Esophagus (tissue), 2 donors: Measurements from ENCODE around the gene PLOD1. TPM values are rescaled to one million over a fixed set of nuclear protein-coding genes. Genes with fewer than 3 reads are reported as not detected.

ENCODE experiments used
- H3K27ac ChIP-seq, 2 donors: one replicate each; pipeline ENCODE4 v1.5.1; 2013; ENCODE audit warnings: low read depth in 2 of 2, mild to moderate bottlenecking in 2 of 2, inconsistent platforms in 1 of 2, low read length in 1 of 2, moderate library complexity in 1 of 2
- H3K27me3 ChIP-seq, 2 donors: one replicate each; pipeline ENCODE4 v1.6.1; 2013; ENCODE audit warnings: low read length in 2 of 2, control low read depth in 1 of 2, mild to moderate bottlenecking in 1 of 2; ENCODE audit not compliant: insufficient read depth in 2 of 2, control insufficient read depth in 1 of 2
- H3K36me3 ChIP-seq, 2 donors: one replicate each; pipeline ENCODE4 v1.6.1; 2013; ENCODE audit warnings: low read length in 1 of 2; ENCODE audit not compliant: control insufficient read depth in 2 of 2, insufficient read depth in 2 of 2
- H3K4me1 ChIP-seq, 2 donors: one replicate each; pipeline ENCODE4 v1.6.1; 2013; ENCODE audit warnings: low read length in 1 of 2; ENCODE audit not compliant: control insufficient read depth in 2 of 2, insufficient read depth in 2 of 2
- H3K4me3 ChIP-seq, 2 donors: one replicate each; pipeline ENCODE4 v1.5.1; 2013; ENCODE audit warnings: low read length in 2 of 2, mild to moderate bottlenecking in 2 of 2, low read depth in 1 of 2, moderate library complexity in 1 of 2
- H3K9me3 ChIP-seq, 2 donors: one replicate each; pipeline ENCODE4 v1.6.1; 2013; ENCODE audit warnings: mild to moderate bottlenecking in 2 of 2, low read depth in 1 of 2, low read length in 1 of 2, moderate library complexity in 1 of 2; ENCODE audit not compliant: control insufficient read depth in 2 of 2, insufficient read depth in 1 of 2
- WGBS, 2 donors: extraction: QIAGEN DNeasy Blood & Tissue Kit; methylation state at CpG; one replicate each; pipeline ENCODE4 v1.1.7; 2013; 5-methylcytosine and 5-hydroxymethylcytosine counted together
- polyA plus RNA-seq, 2 donors: library from polyadenylated mRNA; stranded (reverse); fragments of 200-250 nt; gene quantifications; one replicate each; pipeline ENCODE4 v1.2.3, GENCODE V29; 2013
- donor health status: healthy with polysubstance abuse.
- donor health status: Bipolar disorder and iron deficiency.

The PLOD1 gene
- polyA plus RNA-seq, 2 donors: 17.1 to 18.2 TPM

DNA sequence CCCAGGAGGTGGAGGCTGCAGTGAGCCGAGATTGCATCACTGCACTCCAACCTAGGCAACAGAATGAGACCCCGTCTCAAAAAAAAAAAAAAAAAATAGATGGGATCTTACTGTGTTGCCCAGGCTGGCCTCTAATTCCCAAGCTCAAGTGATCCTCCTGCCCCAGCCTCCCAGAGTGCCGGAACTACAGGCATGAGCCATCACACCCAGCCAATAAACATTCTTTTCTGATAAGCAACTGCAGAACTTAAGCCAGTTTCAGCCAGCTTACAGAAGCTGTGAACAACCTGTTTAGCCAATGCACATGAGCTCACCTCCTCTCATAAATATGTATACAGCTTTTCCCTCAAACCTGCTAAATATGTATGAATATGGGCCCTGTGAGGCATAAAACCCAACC, 81.7 kb downstream of the PLOD1 start:
- Histone ChIP-seq H3K4me3 (no peak overlapping the region), H3K36me3 (peaks cover 13 to 18% of the 10 kb centered on the region in 2 donors), H3K4me1 (peaks cover 2 to 5% of the 10 kb centered on the region in 2 donors), H3K9me3 (no peaks in the 10 kb centered on the region), H3K27me3 (no peaks in the 10 kb centered on the region), H3K27ac (no peak overlapping the region)
- 83 to 93% methylated on average over 2 to 3 of the region's 3 CpGs for WGBS, 2 donors

DNA sequence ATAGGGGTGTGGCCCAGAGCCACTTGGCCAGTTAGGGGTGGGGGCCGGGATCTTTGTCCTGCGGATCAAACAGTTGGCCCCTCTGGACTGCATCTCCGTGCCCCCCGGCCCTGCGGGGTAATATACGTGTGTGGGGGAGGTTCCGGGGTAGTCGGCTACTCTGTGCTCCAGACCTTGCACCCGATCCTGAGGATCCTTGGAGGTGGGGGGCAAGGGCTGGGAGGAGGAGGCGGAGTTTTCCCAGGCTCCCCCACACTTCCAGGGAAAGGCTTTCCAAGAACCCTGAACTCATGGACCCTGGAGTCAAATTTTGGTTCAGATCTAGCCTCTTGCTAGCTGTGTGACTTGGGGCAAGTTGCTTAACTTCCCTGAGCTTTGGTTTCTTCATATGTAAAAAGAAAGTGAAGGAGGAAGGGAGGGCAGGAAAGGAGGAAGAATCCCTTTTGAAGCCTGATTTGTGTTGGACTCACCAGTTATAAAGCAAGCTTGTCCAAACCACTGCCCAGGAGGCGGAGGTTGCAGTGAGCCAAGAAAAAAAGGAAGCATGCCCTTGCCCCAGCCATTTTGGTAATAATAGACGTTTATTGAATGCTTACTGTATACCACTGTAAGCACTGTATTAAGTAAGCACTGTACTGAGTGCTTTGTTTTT, 85.5 kb downstream of the PLOD1 start:
- Histone ChIP-seq H3K9me3 (no peaks in the 10 kb centered on the region), H3K36me3 (peaks cover 0 to 13% of the 10 kb centered on the region in 2 donors), H3K4me1 (peaks cover 0 to 5% of the 10 kb centered on the region in 2 donors), H3K27ac (peak overlapping the region; percentile 70 to 73), H3K27me3 (no peaks in the 10 kb centered on the region), H3K4me3 (peak overlapping the region; percentile 86 to 87)
- 8 to 10% methylated on average over 12 of the region's 12 CpGs for WGBS, 2 donors

DNA sequence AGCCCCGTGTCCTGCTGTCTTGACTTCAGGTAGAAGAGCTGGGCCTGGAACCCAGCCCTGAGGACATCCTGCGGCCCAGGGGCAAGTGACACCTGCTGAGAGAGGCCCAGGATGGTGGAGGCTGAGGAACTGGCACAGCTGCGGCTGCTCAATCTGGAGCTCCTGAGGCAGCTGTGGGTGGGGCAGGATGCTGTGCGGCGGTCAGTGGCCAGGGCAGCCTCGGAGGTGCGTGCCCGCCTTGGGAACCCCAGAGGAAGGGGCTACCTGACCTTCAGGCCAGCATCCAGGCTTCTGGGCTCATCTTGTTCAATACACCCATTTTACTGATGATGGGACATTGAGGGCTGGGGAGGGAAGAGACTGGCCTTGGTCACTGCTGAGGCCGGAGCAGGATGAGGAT, 87.1 kb downstream of the PLOD1 start:
- no peaks in the 10 kb centered on the region for H3K27me3 ChIP-seq
- peaks cover 0 to 16% of the 10 kb centered on the region in 2 donors for H3K36me3 ChIP-seq
- peaks cover 0 to 5% of the 10 kb centered on the region in 2 donors for H3K4me1 ChIP-seq
- H3K9me3 ChIP-seq: no peaks in the 10 kb centered on the region
- WGBS, 2 donors: 89 to 94% methylated on average over 9 of the region's 9 CpGs
- no peak overlapping the region for H3K4me3 ChIP-seq
- no peak overlapping the region for H3K27ac ChIP-seq

DNA sequence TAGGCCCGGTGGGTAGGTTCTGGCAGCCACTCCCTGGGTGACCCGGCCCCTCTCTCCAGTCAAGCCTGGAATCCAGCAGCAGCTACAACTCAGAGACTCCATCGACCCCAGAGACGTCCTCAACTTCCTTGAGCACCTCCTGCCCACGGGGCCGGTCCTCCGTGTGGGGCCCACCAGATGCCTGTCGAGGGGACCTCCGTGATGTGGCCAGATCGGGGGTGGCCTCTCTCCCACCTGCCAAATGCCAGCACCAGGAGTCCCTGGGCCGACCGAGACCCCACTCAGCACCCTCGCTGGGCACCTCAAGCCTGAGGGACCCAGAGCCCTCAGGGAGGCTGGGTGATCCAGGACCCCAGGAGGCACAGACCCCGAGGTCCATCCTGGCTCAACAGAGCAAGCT, 87.5 kb downstream of the PLOD1 start:
- 92 to 96% methylated on average over 14 of the region's 14 CpGs for WGBS, 2 donors
- Histone ChIP-seq H3K36me3 (peaks cover 0 to 16% of the 10 kb centered on the region in 2 donors), H3K9me3 (no peaks in the 10 kb centered on the region), H3K27me3 (no peaks in the 10 kb centered on the region), H3K4me1 (peaks cover 0 to 5% of the 10 kb centered on the region in 2 donors), H3K27ac (no peak overlapping the region), H3K4me3 (no peak overlapping the region)

Other genes with a start within 250 kb of the PLOD1 start
- gene DRAXIN, start 243.0 kb upstream of the PLOD1 start, polyA plus RNA-seq: under 1 TPM; 0.01 to 0.02 TPM
- 10 to 100 TPM; 23.7 to 34.6 TPM for gene AGTRAP, start 198.6 kb upstream of the PLOD1 start, polyA plus RNA-seq
- gene C1orf167, start 172.5 kb upstream of the PLOD1 start, polyA plus RNA-seq: 1 to 10 TPM in 1 of 2 donors, under 1 TPM in 1; 0.98 to 1.3 TPM
- 1 to 10 TPM; 8.2 to 9.4 TPM for gene MTHFR, start 128.8 kb upstream of the PLOD1 start, polyA plus RNA-seq
- gene CLCN6, start 128.5 kb upstream of the PLOD1 start, polyA plus RNA-seq: 1 to 10 TPM; 4.9 to 9.1 TPM
- under 1 TPM; 0.11 to 0.63 TPM for gene NPPA, start 86.9 kb upstream of the PLOD1 start, polyA plus RNA-seq
- under 1 TPM; 0.66 to 0.83 TPM for gene NPPB, start 75.8 kb upstream of the PLOD1 start, polyA plus RNA-seq
- 10 to 100 TPM; 16.6 to 28.5 TPM for gene KIAA2013, start 8.3 kb upstream of the PLOD1 start, polyA plus RNA-seq
- 10 to 100 TPM; 31.8 to 50.7 TPM for gene MFN2, start 45.7 kb downstream of the PLOD1 start, polyA plus RNA-seq
- gene MIIP, start 84.8 kb downstream of the PLOD1 start, polyA plus RNA-seq: 10 to 100 TPM; 15.0 to 16.2 TPM
- gene TNFRSF8, start 128.6 kb downstream of the PLOD1 start, polyA plus RNA-seq: under 1 TPM; 0.14 TPM
- gene TNFRSF1B, start 232.3 kb downstream of the PLOD1 start, polyA plus RNA-seq: 1 to 10 TPM; 1.8 to 3.4 TPM